CD4-positive, alpha-beta memory T cell (primary cell): ENCODE results near the gene MARCHF2. TPM values are rescaled to one million over a fixed set of nuclear protein-coding genes. Genes with fewer than 3 reads are reported as not detected.

Experiments used
- CTCF ChIA-PET: fragments of 350-600 bp; sonication (Branson Sonifier 250); formaldehyde crosslinking; loops from one replicate; lab custom pipeline; 2021; ENCODE audit warnings: inconsistent platforms; ENCODE audit not compliant: partially characterized antibody; lab: Charles Lee
- POLR2A ChIA-PET: fragments of 350-600 bp; sonication (Branson Sonifier 250); formaldehyde crosslinking; loops from one replicate; lab custom pipeline; 2021; ENCODE audit not compliant: partially characterized antibody; lab: Charles Lee
- DNase-seq, 5 donors: peaks; one replicate each; pipeline versions ENCODE4 v3.0.0 to v3.0.0-alpha.2; 2020 to 2022; ENCODE audit warnings: mixed read lengths in 1 of 5
- H3K27ac ChIP-seq: one replicate; pipeline ENCODE4 v1.7.0; 2013; ENCODE audit warnings: low read depth, low read length
- H3K27me3 ChIP-seq: 2 replicates; pipeline ENCODE4 v1.7.0; 2013; ENCODE audit warnings: mild to moderate bottlenecking, low read length, moderate library complexity; ENCODE audit not compliant: insufficient read depth
- H3K36me3 ChIP-seq: 2 replicates; pipeline ENCODE4 v1.7.0; 2013; ENCODE audit warnings: mild to moderate bottlenecking, low read length, moderate library complexity; ENCODE audit not compliant: insufficient read depth
- H3K4me1 ChIP-seq: 2 replicates; pipeline ENCODE4 v1.7.0; 2013; ENCODE audit warnings: mild to moderate bottlenecking, low read length, moderate library complexity; ENCODE audit not compliant: insufficient read depth
- H3K4me3 ChIP-seq, 2 donors: one replicate each; pipeline ENCODE4 v1.7.0; 2013; ENCODE audit warnings: low read length in 2 of 2, mild to moderate bottlenecking in 1 of 2
- H3K9me3 ChIP-seq, 2 donors: one replicate each; pipeline ENCODE4 v1.7.0; 2013; ENCODE audit warnings: low read length in 2 of 2, control low read depth in 1 of 2; ENCODE audit not compliant: control insufficient read depth in 1 of 2
- H3K27ac Mint-ChIP-seq, 7 donors: one replicate each; pipeline ENCODE4 v1.8.0; 2020 to 2021; ENCODE audit warnings: mixed read lengths in 7 of 7, mild to moderate bottlenecking in 6 of 7, inconsistent platforms in 3 of 7, moderate library complexity in 3 of 7
- H3K27me3 Mint-ChIP-seq, 2 donors: one replicate each; pipeline ENCODE4 v1.8.0; 2020 to 2021; ENCODE audit warnings: mixed read lengths in 2 of 2
- H3K36me3 Mint-ChIP-seq, 2 donors: one replicate each; pipeline ENCODE4 v1.8.0; 2020 to 2021; ENCODE audit warnings: mixed read lengths in 2 of 2, inconsistent platforms in 1 of 2, mild to moderate bottlenecking in 1 of 2
- H3K4me1 Mint-ChIP-seq, 4 donors: one replicate each; pipeline ENCODE4 v1.8.0; 2020 to 2021; ENCODE audit warnings: mixed read lengths in 4 of 4, mild to moderate bottlenecking in 1 of 4
- H3K4me3 Mint-ChIP-seq, 8 donors: one replicate each; pipeline ENCODE4 v1.8.0; 2020 to 2021; ENCODE audit warnings: mixed read lengths in 8 of 8, mild to moderate bottlenecking in 7 of 8, moderate library complexity in 6 of 8, inconsistent platforms in 3 of 8
- H3K9me3 Mint-ChIP-seq, 8 donors: one replicate each; pipeline ENCODE4 v1.8.0; 2020 to 2021; ENCODE audit warnings: mixed read lengths in 8 of 8, mild to moderate bottlenecking in 5 of 8, inconsistent platforms in 3 of 8, moderate library complexity in 1 of 8
- intact Hi-C: fragments of 100-400 bp; cut with micrococcal nuclease; formaldehyde crosslinking; loops from one replicate; pipeline ENCODE4 v1.15.1; 2023
- polyA plus RNA-seq, 2 donors: library from polyadenylated mRNA; unstranded; fragments of 300-500 nt; fragmentation: Illumina TruSeq; gene quantifications; one replicate each; pipeline ENCODE4 v1.2.3, GENCODE V29; 2021
- total RNA-seq, 2 experiments: library from RNA; stranded (reverse); gene quantifications; one replicate each; pipeline ENCODE4 v1.2.3, GENCODE V29; 2021

The MARCHF2 gene
- total and polyA plus RNA-seq, 4 experiments from 2014 or later: 25.5 to 60.9 (median 38.2) TPM

DNA sequence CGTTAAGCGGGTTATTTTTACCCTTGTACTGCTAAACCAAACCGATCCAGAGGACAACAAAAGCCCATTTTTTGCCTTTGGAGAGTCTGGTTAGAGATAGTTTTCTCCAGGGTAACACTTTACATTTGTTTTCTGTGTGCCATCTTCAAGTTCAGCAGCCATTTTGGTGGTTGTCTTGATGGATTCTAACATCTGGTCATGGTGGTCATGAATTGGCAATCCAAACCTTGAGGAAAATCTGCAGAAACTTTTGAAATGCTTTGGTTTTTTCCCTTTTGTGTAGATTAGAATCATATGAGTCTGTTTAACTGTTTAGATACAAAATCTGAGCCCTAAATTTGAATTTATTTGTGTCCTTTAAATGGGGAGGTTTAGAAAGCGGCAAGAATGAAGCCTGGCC is 48.3 kb downstream of the MARCHF2 start:
- H3K4me1 ChIP-seq: peaks cover 46% of the 10 kb centered on the region
- POLR2A ChIA-PET: interaction anchor here (1.2 to 1.7 kb wide), 2 partner anchors 48 to 52 kb away, joined by 3 to 4 read pairs; partner anchors contain the start of genes MARCHF2 and ZNF414
- peaks cover 55% of the 10 kb centered on the region for H3K36me3 ChIP-seq
- peak overlapping the region in 2 of 7 donors; percentile 31 to 57 for H3K27ac Mint-ChIP-seq
- no peak overlapping the region for H3K4me3 ChIP-seq
- peaks cover 48 to 84% (median 60%) of the 10 kb centered on the region in 4 donors for H3K4me1 Mint-ChIP-seq
- no peak for DNase-seq
- intact Hi-C loops: no loop called here
- H3K4me3 Mint-ChIP-seq: no peak overlapping the region
- H3K27me3 Mint-ChIP-seq: no peaks in the 10 kb centered on the region
- CTCF ChIA-PET: interaction anchor here (1.1 to 1.2 kb wide), 2 partner anchors 10 to 63 kb away, joined by 3 read pairs; no protein-coding TSS in a partner anchor
- H3K9me3 ChIP-seq: no peaks in the 10 kb centered on the region
- H3K27me3 ChIP-seq: no peaks in the 10 kb centered on the region
- H3K9me3 Mint-ChIP-seq: peaks cover 0 to 2% (median 0%) of the 10 kb centered on the region in 8 donors
- H3K36me3 Mint-ChIP-seq: peaks cover 45 to 89% of the 10 kb centered on the region in 2 donors
- H3K27ac ChIP-seq: no peak overlapping the region

DNA sequence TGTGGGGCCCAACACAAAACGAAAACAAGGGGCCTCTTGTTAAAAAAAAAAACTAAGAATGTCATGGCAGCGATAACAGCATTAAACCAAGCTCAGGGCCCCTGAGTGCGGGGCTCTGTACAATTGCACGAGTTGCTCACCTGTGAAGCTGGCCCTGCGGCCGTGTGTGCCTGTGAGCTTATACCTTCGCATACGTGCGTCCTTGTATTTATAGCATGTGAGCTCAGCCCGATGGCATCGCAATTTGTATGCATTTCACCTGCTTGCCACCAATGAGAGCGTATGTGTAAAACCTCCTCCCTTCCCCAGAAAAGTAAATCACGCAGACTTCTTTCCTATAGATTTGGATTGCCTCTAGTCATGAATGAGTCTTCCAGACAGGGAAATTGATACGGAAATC is 48.8 kb downstream of the MARCHF2 start:
- Histone ChIP-seq H3K36me3 (peaks cover 53% of the 10 kb centered on the region), H3K27me3 (no peaks in the 10 kb centered on the region), H3K9me3 (no peaks in the 10 kb centered on the region), H3K4me3 (no peak overlapping the region), H3K27ac (no peak overlapping the region), H3K4me1 (peaks cover 41% of the 10 kb centered on the region)
- H3K4me1 Mint-ChIP-seq: peaks cover 42 to 79% (median 57%) of the 10 kb centered on the region in 4 donors
- POLR2A ChIA-PET: interaction anchor here (1.2 to 1.7 kb wide), 2 partner anchors 49 to 52 kb away, joined by 3 to 4 read pairs; partner anchors contain the start of genes MARCHF2 and ZNF414
- CTCF ChIA-PET: interaction anchor here (0.6 to 1.2 kb wide), 4 partner anchors 9 to 1305 kb away, joined by 3 read pairs; no protein-coding TSS in a partner anchor
- H3K27me3 Mint-ChIP-seq: no peaks in the 10 kb centered on the region
- peaks cover 0 to 2% (median 0%) of the 10 kb centered on the region in 8 donors for H3K9me3 Mint-ChIP-seq
- H3K4me3 Mint-ChIP-seq: no peak overlapping the region
- H3K27ac Mint-ChIP-seq: peak overlapping the region in 1 of 7 donors; percentile 36
- DNase-seq: no peak
- intact Hi-C loops: no loop called here
- H3K36me3 Mint-ChIP-seq: peaks cover 46 to 87% of the 10 kb centered on the region in 2 donors

DNA sequence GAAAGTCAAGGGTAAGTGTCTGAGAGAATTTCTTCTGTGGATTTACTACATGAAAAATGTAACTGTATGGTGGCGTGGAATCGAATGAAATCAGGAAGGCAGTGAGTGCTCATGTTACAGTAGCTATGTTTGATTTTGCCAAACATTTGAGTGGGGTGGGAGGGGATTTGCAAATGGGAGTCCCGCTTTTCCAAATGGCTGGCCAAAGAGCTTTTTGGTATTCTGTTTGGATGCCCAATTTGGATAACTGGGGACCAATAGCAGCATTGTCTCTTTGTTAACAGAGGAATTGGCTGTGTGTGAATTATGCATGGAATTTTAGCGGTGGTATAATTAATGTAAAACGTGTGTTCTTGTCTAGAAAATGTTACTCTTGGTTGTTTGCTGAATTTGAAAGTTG is 49.5 kb downstream of the MARCHF2 start:
- Histone ChIP-seq H3K27me3 (no peaks in the 10 kb centered on the region), H3K36me3 (peaks cover 55% of the 10 kb centered on the region), H3K4me3 (no peak overlapping the region), H3K27ac (no peak overlapping the region), H3K4me1 (peaks cover 34% of the 10 kb centered on the region), H3K9me3 (no peaks in the 10 kb centered on the region)
- Mint-ChIP-seq H3K4me1 (peaks cover 43 to 72% (median 54%) of the 10 kb centered on the region in 4 donors), H3K4me3 (no peak overlapping the region), H3K27ac (peak overlapping the region in 2 of 7 donors; percentile 60 to 65), H3K36me3 (peaks cover 53 to 87% of the 10 kb centered on the region in 2 donors), H3K27me3 (no peaks in the 10 kb centered on the region), H3K9me3 (peaks cover 0 to 2% (median 0%) of the 10 kb centered on the region in 8 donors)
- ChIA-PET POLR2A (interaction anchor here (1.2 to 1.7 kb wide), 2 partner anchors 49 to 51 kb away, joined by 3 to 4 read pairs; partner anchors contain the start of genes MARCHF2 and ZNF414), CTCF (interaction anchor here (0.7 to 1.2 kb wide), 4 partner anchors 9 to 117 kb away, joined by 3 read pairs; no protein-coding TSS in a partner anchor)
- intact Hi-C loops: no loop called here
- DNase-seq: no peak

DNA sequence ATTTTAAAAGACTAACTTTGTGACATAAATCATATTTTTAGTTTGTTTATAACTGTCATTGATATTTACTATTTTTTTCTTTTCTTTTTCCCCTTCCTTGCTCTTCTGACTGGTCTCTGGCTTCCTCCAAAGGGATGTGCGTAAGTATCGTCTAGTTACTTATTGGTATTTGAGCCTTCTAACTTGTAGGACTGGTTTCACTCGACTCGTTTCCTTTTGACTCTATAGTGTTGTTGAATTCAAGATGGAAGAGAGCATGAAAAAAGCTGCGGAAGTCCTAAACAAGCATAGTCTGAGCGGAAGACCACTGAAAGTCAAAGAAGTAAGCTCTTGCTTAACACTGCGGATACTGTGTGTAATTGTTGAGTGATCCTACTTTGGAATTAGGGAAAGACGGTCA is 50.3 kb downstream of the MARCHF2 start:
- H3K36me3 Mint-ChIP-seq: peaks cover 55 to 87% of the 10 kb centered on the region in 2 donors
- H3K9me3 ChIP-seq: no peaks in the 10 kb centered on the region
- no peak for DNase-seq
- H3K27ac ChIP-seq: no peak overlapping the region
- no peaks in the 10 kb centered on the region for H3K27me3 ChIP-seq
- H3K9me3 Mint-ChIP-seq: peaks cover 0 to 2% (median 0%) of the 10 kb centered on the region in 8 donors
- H3K4me3 Mint-ChIP-seq: no peak overlapping the region
- no peak overlapping the region for H3K4me3 ChIP-seq
- H3K27ac Mint-ChIP-seq: no peak overlapping the region
- H3K4me1 Mint-ChIP-seq: peaks cover 35 to 69% (median 47%) of the 10 kb centered on the region in 4 donors
- intact Hi-C loops: no loop called here
- CTCF ChIA-PET: interaction anchor here (0.7 to 2.6 kb wide), 2 partner anchors 19 to 51 kb away, joined by 3 to 9 read pairs; partner anchors contain the start of gene MARCHF2
- peaks cover 26% of the 10 kb centered on the region for H3K4me1 ChIP-seq
- peaks cover 63% of the 10 kb centered on the region for H3K36me3 ChIP-seq
- H3K27me3 Mint-ChIP-seq: no peaks in the 10 kb centered on the region
- POLR2A ChIA-PET: interaction anchor here (1.6 kb wide), 1 partner anchor 12 kb away, joined by 3 read pairs; no protein-coding TSS in a partner anchor

DNA sequence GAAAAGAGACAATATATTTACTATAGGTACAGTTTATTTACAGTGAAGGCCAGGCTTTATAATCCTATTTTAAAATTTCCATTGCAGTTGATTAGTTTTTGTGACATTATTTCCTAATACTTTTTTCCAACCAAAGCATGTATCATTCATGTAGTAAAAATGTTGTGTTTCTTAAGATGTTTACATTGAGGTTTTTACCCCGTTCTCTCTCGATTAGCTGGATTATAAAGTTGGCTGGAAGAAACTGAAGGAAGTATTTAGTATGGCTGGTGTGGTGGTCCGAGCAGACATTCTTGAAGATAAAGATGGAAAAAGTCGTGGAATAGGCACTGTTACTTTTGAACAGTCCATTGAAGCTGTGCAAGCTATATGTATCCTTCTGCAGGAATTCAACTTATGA is 52.9 kb downstream of the MARCHF2 start:
- Histone ChIP-seq H3K27ac (no peak overlapping the region), H3K4me3 (no peak overlapping the region), H3K27me3 (no peaks in the 10 kb centered on the region), H3K9me3 (no peaks in the 10 kb centered on the region), H3K36me3 (peaks cover 81% of the 10 kb centered on the region), H3K4me1 (peaks cover under 1% of the 10 kb centered on the region)
- Mint-ChIP-seq H3K27me3 (no peaks in the 10 kb centered on the region), H3K27ac (peak overlapping the region in 3 of 7 donors; percentile 9 to 31 (median 30)), H3K36me3 (peaks cover 76 to 93% of the 10 kb centered on the region in 2 donors), H3K9me3 (no peaks in the 10 kb centered on the region), H3K4me1 (peaks cover 18 to 55% (median 27%) of the 10 kb centered on the region in 4 donors), H3K4me3 (no peak overlapping the region)
- ChIA-PET CTCF (interaction anchor here (0.7 to 2.6 kb wide), 2 partner anchors 24 to 53 kb away, joined by 4 to 9 read pairs; partner anchors contain the start of gene MARCHF2), POLR2A (no interaction called here)
- DNase-seq: no peak
- intact Hi-C loops: no loop called here

DNA sequence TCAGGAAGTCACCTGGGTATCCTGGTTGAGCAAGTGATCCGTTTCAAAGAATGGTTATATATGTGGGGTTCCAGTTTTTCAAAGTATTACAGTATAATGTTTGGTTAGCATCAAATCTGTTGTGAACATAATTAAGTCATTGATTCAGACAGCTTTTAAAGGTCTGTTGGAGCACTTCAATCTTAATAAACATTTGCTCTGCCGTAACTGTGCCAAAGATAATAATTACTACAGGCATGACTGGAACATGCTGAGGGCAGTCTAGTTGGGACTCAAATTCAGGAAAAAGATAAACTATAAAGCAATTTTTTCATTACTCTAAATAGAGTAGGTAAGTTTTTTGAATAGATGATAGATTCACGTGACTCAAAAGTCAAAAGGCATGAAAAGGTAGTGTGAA is 55.0 kb downstream of the MARCHF2 start:
- intact Hi-C loops: no loop called here
- Histone ChIP-seq H3K27ac (no peak overlapping the region), H3K4me1 (no peaks in the 10 kb centered on the region), H3K4me3 (no peak overlapping the region), H3K9me3 (no peaks in the 10 kb centered on the region), H3K27me3 (no peaks in the 10 kb centered on the region), H3K36me3 (peaks cover 89% of the 10 kb centered on the region)
- ChIA-PET CTCF (interaction anchor here (0.6 kb wide), 1 partner anchor 579 kb away, joined by 3 read pairs; no protein-coding TSS in a partner anchor), POLR2A (interaction anchor here (0.7 kb wide), 1 partner anchor 16 kb away, joined by 3 read pairs; no protein-coding TSS in a partner anchor)
- DNase-seq: no peak
- peaks cover 3 to 35% (median 15%) of the 10 kb centered on the region in 4 donors for H3K4me1 Mint-ChIP-seq
- H3K36me3 Mint-ChIP-seq: peaks cover 74 to 91% of the 10 kb centered on the region in 2 donors
- no peak overlapping the region for H3K4me3 Mint-ChIP-seq
- H3K27me3 Mint-ChIP-seq: no peaks in the 10 kb centered on the region
- no peaks in the 10 kb centered on the region for H3K9me3 Mint-ChIP-seq
- peak overlapping the region in 2 of 7 donors; percentile 3 to 44 for H3K27ac Mint-ChIP-seq

DNA sequence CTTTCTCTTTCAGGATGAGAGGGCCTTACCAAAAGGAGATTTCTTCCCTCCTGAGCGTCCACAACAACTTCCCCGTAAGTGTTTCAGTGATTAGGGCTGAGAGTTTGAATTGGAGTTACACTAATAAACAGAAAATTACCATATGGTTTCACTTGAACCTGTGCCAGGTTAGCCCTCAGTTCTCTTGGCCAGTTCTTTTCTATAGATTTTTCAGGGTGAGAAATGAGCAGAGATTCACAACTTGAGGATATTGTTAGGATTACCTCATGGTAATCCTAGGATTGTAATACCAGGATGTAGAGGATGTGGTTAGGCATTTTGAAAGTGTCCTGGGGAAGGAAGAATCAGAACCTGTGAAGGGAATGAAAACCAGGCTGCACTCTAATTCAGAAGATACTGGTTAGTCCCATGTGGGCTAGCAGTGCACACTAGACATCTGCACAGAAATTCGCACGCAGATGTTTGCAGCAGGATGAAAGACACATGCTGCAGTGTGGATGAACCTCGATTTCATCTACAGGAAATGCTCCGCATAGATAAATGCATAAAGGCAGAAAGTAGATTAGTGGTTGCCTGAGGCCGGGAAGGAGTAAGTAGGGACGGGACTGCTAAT is 55.8 kb downstream of the MARCHF2 start:
- no peak overlapping the region for H3K4me3 Mint-ChIP-seq
- POLR2A ChIA-PET: interaction anchor here (0.7 kb wide), 1 partner anchor 15 kb away, joined by 3 read pairs; no protein-coding TSS in a partner anchor
- H3K27ac ChIP-seq: no peak overlapping the region
- CTCF ChIA-PET: no interaction called here
- no peak overlapping the region for H3K4me3 ChIP-seq
- DNase-seq: no peak
- H3K36me3 Mint-ChIP-seq: peaks cover 75 to 91% of the 10 kb centered on the region in 2 donors
- no peaks in the 10 kb centered on the region for H3K9me3 ChIP-seq
- peaks cover 6 to 34% (median 15%) of the 10 kb centered on the region in 4 donors for H3K4me1 Mint-ChIP-seq
- intact Hi-C loops: no loop called here
- H3K27ac Mint-ChIP-seq: peak overlapping the region in 5 of 7 donors; percentile 9 to 55 (median 44)
- no peaks in the 10 kb centered on the region for H3K9me3 Mint-ChIP-seq
- no peaks in the 10 kb centered on the region for H3K27me3 ChIP-seq
- H3K4me1 ChIP-seq: no peaks in the 10 kb centered on the region
- H3K36me3 ChIP-seq: peaks cover 89% of the 10 kb centered on the region
- H3K27me3 Mint-ChIP-seq: no peaks in the 10 kb centered on the region
